ENCODE measurements around the gene PLA2G4E.

The PLA2G4E gene

GRCh38 chr15:42002333-42002732 lies 18.5 kb downstream of the PLA2G4E start:
- Histone ChIP-seq H3K27me3 (ENCODE audit: control insufficient read depth, insufficient read depth, low read length, poor library complexity, severe bottlenecking) (no peaks in the 10 kb centered on the region), H3K36me3 (ENCODE audit: control insufficient read depth, insufficient read depth, low read length) (no peaks in the 10 kb centered on the region), H3K4me1 (ENCODE audit: control insufficient read depth, insufficient read depth, low read length) (no peaks in the 10 kb centered on the region), H3K4me3 (ENCODE audit: insufficient read depth, low read depth, low read length) (no peak overlapping the region), H3K27ac (ENCODE audit: insufficient read depth, low read depth, low read length, poor library complexity, severe bottlenecking) (no peak overlapping the region), H3K9me3 (ENCODE audit: control insufficient read depth, low read length) (no peaks in the 10 kb centered on the region)
- 86 to 87% methylated on average over 6 of the region's 6 CpGs for WGBS, 2 experiments

- Histone ChIP-seq H3K4me3 (ENCODE audit: insufficient read depth, low read depth, low read length) (no peak overlapping the region), H3K4me1 (ENCODE audit: control insufficient read depth, insufficient read depth, low read length) (no peaks in the 10 kb centered on the region), H3K27ac (ENCODE audit: insufficient read depth, low read depth, low read length, poor library complexity, severe bottlenecking) (no peak overlapping the region), H3K36me3 (ENCODE audit: control insufficient read depth, insufficient read depth, low read length) (no peaks in the 10 kb centered on the region), H3K9me3 (ENCODE audit: control insufficient read depth, low read length) (no peaks in the 10 kb centered on the region), H3K27me3 (ENCODE audit: control insufficient read depth, insufficient read depth, low read length, poor library complexity, severe bottlenecking) (no peaks in the 10 kb centered on the region)
- 93 to 94% methylated on average over 4 of the region's 4 CpGs for WGBS, 2 experiments
Measured at GRCh38 chr15:42001236-42001635, 19.6 kb downstream of the PLA2G4E start.

DNA sequence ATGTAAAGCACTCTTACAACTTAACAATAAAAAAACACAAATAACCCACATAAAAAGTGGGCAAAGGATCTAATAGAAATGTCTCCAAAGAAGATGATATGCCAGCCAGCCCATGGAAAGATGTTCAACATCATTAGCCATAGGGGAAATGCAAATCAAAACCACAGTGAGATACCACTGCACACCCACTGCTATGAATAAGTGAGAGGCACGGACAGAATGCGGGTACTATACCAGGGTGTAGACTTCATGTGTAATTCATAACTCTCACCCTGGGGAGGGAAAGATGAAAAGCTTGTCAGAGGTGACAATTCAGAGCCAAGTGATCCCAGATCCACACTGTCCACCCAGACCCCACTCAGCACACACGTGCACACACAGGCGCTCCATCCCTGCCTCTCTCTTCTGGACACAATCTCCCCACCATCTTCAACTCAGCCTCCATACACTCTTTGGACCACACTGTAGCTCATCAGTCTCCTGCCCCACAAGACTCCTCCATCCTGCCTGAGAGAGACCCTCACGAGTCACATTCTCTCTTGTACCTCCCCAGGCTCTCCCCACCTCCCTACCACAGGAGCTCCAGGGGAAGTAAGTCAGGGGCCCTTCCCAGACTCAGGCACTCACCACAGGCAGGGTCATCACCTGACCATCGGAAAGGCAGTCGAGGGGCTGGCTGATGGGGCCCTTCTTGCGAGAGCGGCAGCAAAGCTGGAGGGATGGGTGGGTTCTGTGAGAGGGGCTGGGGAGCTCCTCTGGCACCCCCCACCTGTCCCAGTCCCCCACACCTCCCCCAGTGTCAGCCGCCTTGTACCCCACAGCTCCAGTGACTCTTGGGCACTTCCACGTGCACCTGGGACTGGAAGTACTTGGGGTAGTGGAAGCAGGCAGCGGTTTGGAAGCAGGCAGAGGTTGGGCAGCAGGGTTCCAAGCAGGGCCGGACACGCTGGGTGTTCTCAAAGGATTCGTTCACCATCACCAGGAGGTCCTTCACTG lies 21.3 kb downstream of the PLA2G4E start:
- WGBS, 2 experiments = 91% methylated on average over 15 of the region's 15 CpGs
- no peaks in the 10 kb centered on the region for H3K9me3 ChIP-seq (ENCODE audit: control insufficient read depth, low read length)
- H3K27ac ChIP-seq (ENCODE audit: insufficient read depth, low read depth, low read length, poor library complexity, severe bottlenecking) = no peak overlapping the region
- H3K36me3 ChIP-seq (ENCODE audit: control insufficient read depth, insufficient read depth, low read length) = no peaks in the 10 kb centered on the region
- H3K27me3 ChIP-seq (ENCODE audit: control insufficient read depth, insufficient read depth, low read length, poor library complexity, severe bottlenecking) = no peaks in the 10 kb centered on the region
- no peak overlapping the region for H3K4me3 ChIP-seq (ENCODE audit: insufficient read depth, low read depth, low read length)
- H3K4me1 ChIP-seq (ENCODE audit: control insufficient read depth, insufficient read depth, low read length) = no peaks in the 10 kb centered on the region

GRCh38 chr15:41997845-41998244 lies 23.0 kb downstream of the PLA2G4E start:
- H3K27me3 ChIP-seq (ENCODE audit: control insufficient read depth, insufficient read depth, low read length, poor library complexity, severe bottlenecking) = no peaks in the 10 kb centered on the region
- H3K4me3 ChIP-seq (ENCODE audit: insufficient read depth, low read depth, low read length) = no peak overlapping the region
- no peaks in the 10 kb centered on the region for H3K4me1 ChIP-seq (ENCODE audit: control insufficient read depth, insufficient read depth, low read length)
- H3K36me3 ChIP-seq (ENCODE audit: control insufficient read depth, insufficient read depth, low read length) = no peaks in the 10 kb centered on the region
- H3K9me3 ChIP-seq (ENCODE audit: control insufficient read depth, low read length) = no peaks in the 10 kb centered on the region
- 90 to 93% methylated on average over 3 of the region's 3 CpGs for WGBS, 2 experiments
- H3K27ac ChIP-seq (ENCODE audit: insufficient read depth, low read depth, low read length, poor library complexity, severe bottlenecking) = no peak overlapping the region

- Histone ChIP-seq H3K4me3 (ENCODE audit: insufficient read depth, low read depth, low read length) (no peak overlapping the region), H3K9me3 (ENCODE audit: control insufficient read depth, low read length) (no peaks in the 10 kb centered on the region), H3K27ac (ENCODE audit: insufficient read depth, low read depth, low read length, poor library complexity, severe bottlenecking) (no peak overlapping the region), H3K4me1 (ENCODE audit: control insufficient read depth, insufficient read depth, low read length) (no peaks in the 10 kb centered on the region), H3K36me3 (ENCODE audit: control insufficient read depth, insufficient read depth, low read length) (no peaks in the 10 kb centered on the region), H3K27me3 (ENCODE audit: control insufficient read depth, insufficient read depth, low read length, poor library complexity, severe bottlenecking) (no peaks in the 10 kb centered on the region)
- 94% methylated on average over 13 of the region's 13 CpGs for WGBS, 2 experiments
Measured at GRCh38 chr15:41996921-41997592, 23.8 kb downstream of the PLA2G4E start.

DNA sequence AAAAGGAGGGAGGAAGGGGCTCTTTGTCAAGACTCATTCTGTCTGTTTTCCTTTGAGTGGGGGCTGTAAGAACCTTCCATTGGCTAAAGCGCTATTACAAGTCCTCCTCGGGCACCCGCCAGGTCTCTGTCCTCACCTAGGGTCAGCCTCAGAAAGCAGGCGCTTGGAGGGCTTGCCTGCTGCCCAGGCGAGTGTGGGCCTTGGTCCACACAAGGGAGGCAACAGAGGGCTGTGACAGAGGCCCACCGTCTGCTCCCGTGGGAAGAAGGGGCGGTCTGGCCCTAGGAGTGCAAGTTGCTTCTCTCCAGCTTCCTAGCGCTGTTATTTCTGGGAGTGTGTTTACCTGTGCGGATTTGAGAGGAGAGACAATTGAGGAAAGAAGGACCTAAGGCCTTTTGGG lies 24.5 kb downstream of the PLA2G4E start:
- no peaks in the 10 kb centered on the region for H3K36me3 ChIP-seq (ENCODE audit: control insufficient read depth, insufficient read depth, low read length)
- H3K4me3 ChIP-seq (ENCODE audit: insufficient read depth, low read depth, low read length) = no peak overlapping the region
- no peak overlapping the region for H3K27ac ChIP-seq (ENCODE audit: insufficient read depth, low read depth, low read length, poor library complexity, severe bottlenecking)
- H3K27me3 ChIP-seq (ENCODE audit: control insufficient read depth, insufficient read depth, low read length, poor library complexity, severe bottlenecking) = no peaks in the 10 kb centered on the region
- 91 to 93% methylated on average over 10 of the region's 10 CpGs for WGBS, 2 experiments
- H3K9me3 ChIP-seq (ENCODE audit: control insufficient read depth, low read length) = no peaks in the 10 kb centered on the region
- H3K4me1 ChIP-seq (ENCODE audit: control insufficient read depth, insufficient read depth, low read length) = no peaks in the 10 kb centered on the region

GRCh38 chr15:41995476-41995855 lies 25.4 kb downstream of the PLA2G4E start:
- H3K27me3 ChIP-seq (ENCODE audit: control insufficient read depth, insufficient read depth, low read length, poor library complexity, severe bottlenecking) = no peaks in the 10 kb centered on the region
- 94% methylated on average over 7 of the region's 7 CpGs for WGBS, 2 experiments
- no peak overlapping the region for H3K4me3 ChIP-seq (ENCODE audit: insufficient read depth, low read depth, low read length)
- H3K27ac ChIP-seq (ENCODE audit: insufficient read depth, low read depth, low read length, poor library complexity, severe bottlenecking) = no peak overlapping the region
- H3K4me1 ChIP-seq (ENCODE audit: control insufficient read depth, insufficient read depth, low read length) = no peaks in the 10 kb centered on the region
- no peaks in the 10 kb centered on the region for H3K36me3 ChIP-seq (ENCODE audit: control insufficient read depth, insufficient read depth, low read length)
- H3K9me3 ChIP-seq (ENCODE audit: control insufficient read depth, low read length) = no peaks in the 10 kb centered on the region

GRCh38 chr15:41994772-41995475 lies 25.9 kb downstream of the PLA2G4E start:
- 84 to 86% methylated on average over 10 of the region's 10 CpGs for WGBS, 2 experiments
- H3K4me1 ChIP-seq (ENCODE audit: control insufficient read depth, insufficient read depth, low read length) = peaks cover 5% of the 10 kb centered on the region

GRCh38 chr15:41994171-41994650 lies 26.6 kb downstream of the PLA2G4E start:
- Histone ChIP-seq H3K27me3 (ENCODE audit: control insufficient read depth, insufficient read depth, low read length, poor library complexity, severe bottlenecking) (no peaks in the 10 kb centered on the region), H3K4me1 (ENCODE audit: control insufficient read depth, insufficient read depth, low read length) (peaks cover 10% of the 10 kb centered on the region), H3K36me3 (ENCODE audit: control insufficient read depth, insufficient read depth, low read length) (no peaks in the 10 kb centered on the region), H3K4me3 (ENCODE audit: insufficient read depth, low read depth, low read length) (no peak overlapping the region), H3K9me3 (ENCODE audit: control insufficient read depth, low read length) (no peaks in the 10 kb centered on the region), H3K27ac (ENCODE audit: insufficient read depth, low read depth, low read length, poor library complexity, severe bottlenecking) (no peak overlapping the region)
- 87% methylated on average over 5 of the region's 5 CpGs for WGBS, 2 experiments

More at GRCh38 chr15:41994772-41995475, 25.9 kb downstream of the PLA2G4E start:
- Histone ChIP-seq H3K27ac (ENCODE audit: insufficient read depth, low read depth, low read length, poor library complexity, severe bottlenecking) (no peak overlapping the region), H3K27me3 (ENCODE audit: control insufficient read depth, insufficient read depth, low read length, poor library complexity, severe bottlenecking) (no peaks in the 10 kb centered on the region), H3K9me3 (ENCODE audit: control insufficient read depth, low read length) (no peaks in the 10 kb centered on the region), H3K36me3 (ENCODE audit: control insufficient read depth, insufficient read depth, low read length) (no peaks in the 10 kb centered on the region), H3K4me3 (ENCODE audit: insufficient read depth, low read depth, low read length) (no peak overlapping the region)

Data from ectodermal cell (in vitro differentiated cells).